GM19438 (cell line): ENCODE results near the gene SPTAN1.
"Not testable (repeated sequence)": the region's sequence is repeated elsewhere in the genome, so short reads cannot be mapped to it uniquely, and the experiment has no call there.

Experiments
- ATAC-seq: cut with Tn5 transposase; IDR thresholded peaks from one replicate; pipeline ENCODE4 v1.9.1; 2021; ENCODE audit warnings: low read depth; ENCODE audit not compliant: unreplicated experiment

The SPTAN1 gene

GRCh38 chr9:128629852-128630545, 77.6 kb downstream of the SPTAN1 start:
- ATAC-seq = no peak

- no peak for ATAC-seq
Observed at GRCh38 chr9:128631636-128632035, 79.2 kb downstream of the SPTAN1 start.

- no peak for ATAC-seq
Observed at GRCh38 chr9:128632066-128632465, 79.7 kb downstream of the SPTAN1 start.

DNA sequence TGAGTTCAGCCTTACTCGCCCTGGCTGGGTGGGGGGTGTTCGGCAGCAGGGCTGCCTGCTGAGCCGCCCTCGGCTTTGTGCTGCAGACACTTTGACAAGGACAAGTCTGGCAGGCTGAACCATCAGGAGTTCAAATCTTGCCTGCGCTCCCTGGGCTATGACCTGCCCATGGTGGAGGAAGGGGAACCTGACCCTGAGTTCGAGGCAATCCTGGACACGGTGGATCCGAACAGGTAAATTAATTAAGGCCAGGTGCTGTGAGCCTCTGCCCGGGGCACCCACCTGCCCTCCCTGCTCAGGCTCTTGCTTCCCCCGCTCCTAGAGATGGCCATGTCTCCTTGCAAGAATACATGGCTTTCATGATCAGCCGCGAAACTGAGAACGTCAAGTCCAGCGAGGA, 80.1 kb downstream of the SPTAN1 start:
- ATAC-seq = no peak

- ATAC-seq = no peak
Observed at GRCh38 chr9:128633057-128633456, 80.7 kb downstream of the SPTAN1 start.

GRCh38 chr9:128633601-128634000, 81.2 kb downstream of the SPTAN1 start:
- ATAC-seq = no peak

GRCh38 chr9:128634111-128634510, 81.7 kb downstream of the SPTAN1 start:
- no peak for ATAC-seq

GRCh38 chr9:128634651-128635262, 82.4 kb downstream of the SPTAN1 start:
- no peak for ATAC-seq

DNA sequence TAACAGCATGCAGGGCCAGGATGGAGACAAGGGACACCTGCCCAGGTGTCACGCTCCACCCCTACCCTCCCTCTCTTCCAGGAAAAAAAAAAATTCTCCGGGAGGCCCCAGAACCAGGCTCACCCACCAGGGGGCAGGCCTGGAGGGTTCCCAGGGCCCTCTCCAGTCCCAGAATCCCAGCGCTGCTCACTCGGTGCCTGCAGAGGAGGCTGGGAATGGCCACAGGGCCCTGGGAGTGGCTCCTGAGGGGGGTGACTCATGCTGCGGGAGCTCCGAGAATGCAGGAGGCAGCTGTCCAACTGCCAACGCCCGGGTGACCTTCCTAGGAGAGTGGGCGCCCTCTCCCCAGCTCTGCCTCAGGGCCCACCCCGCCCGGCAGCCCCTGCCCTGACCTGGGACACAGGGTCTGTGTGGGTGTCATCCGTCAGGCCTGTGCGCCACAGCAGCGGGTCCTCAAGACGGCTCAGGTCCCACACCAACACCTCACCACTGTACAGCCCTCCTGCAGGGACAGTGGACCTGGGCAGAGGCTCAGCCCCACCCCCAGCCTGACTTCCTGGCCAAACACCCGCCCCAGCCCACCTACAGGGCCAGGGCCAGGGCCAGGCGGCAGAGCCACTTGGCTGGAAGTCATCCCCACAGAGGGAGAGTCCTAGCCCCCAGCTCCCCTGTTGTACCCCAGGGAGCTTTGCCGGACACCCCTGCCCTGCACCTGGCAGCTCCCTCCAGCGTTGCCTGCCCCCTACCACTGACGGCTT, 83.1 kb downstream of the SPTAN1 start:
- no peak for ATAC-seq

- ATAC-seq = no peak
Observed at GRCh38 chr9:128636024-128636390, 83.6 kb downstream of the SPTAN1 start.

DNA sequence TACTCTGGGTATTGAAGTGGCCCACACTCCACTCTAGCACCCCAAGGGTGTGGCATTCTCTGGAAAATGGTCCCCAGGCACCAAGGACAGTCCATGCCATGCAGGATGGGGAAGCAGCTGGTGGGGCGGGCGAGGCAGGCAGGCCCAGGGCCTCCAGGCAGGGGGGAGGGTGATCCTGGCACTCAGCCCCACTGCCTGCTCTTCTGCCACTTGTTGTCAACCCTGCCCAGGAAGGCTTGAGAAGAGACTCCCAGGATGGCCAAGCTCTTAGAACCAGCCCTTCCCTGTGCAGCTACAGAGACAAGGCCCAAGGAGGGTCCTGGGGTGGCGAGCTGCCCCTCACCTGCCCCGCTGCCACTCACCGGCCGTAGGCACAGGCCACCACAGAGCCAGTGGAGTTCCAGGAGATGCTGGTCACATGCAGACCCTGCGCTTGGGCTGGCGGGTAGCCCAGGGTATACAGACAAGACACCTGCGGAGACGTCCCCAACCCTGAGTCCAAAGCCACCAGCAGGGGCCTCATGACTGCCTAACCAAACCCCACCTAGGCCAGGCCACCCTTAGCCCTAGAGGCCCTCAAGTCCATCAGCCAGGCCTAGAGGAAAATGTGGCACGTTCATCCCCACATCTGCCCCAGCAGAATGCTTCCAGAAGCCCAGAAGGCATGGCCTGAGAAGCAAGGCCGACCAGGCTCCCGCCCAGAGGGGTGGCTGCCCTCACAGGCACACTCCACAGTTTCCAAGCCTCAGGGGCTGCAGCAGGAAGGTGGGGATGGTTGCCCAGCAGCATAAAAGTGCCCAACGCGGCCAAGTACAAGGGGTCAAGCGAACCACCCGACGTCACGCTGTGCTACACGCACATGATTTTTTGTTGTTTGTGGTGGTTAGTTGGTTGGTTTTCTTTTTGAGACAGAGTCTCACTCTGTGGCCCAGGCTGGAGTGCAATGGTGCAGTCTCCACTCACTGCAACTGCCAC, 84.5 kb downstream of the SPTAN1 start:
- ATAC-seq = no peak

DNA sequence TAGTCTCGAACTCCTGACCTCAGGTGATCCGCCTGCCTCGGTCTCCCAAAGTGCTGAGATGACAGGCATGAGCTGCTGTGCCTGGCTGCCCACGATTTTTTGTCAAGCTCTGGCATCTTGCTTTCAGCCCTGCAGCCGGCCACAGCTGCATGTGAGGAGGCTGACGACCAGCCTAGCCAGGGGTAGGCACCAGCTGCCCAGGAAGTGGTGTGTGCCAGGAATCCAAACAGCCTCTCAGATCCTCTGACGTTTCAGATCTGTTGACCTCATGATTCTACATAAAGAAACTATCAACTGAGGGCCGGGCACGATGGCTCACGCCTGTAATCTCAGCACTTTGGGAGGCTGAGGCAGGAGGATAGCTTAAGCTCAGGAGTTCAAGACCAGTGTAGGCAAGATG, 85.3 kb downstream of the SPTAN1 start:
- ATAC-seq = no peak

GRCh38 chr9:128638580-128638979, 86.2 kb downstream of the SPTAN1 start:
- ATAC-seq = no peak

- ATAC-seq = no peak
Observed at GRCh38 chr9:128640603-128641002, 88.2 kb downstream of the SPTAN1 start.

- no peak for ATAC-seq
Observed at GRCh38 chr9:128642675-128643245, 90.4 kb downstream of the SPTAN1 start.

- ATAC-seq = no peak
Observed at GRCh38 chr9:128643519-128644300, 91.3 kb downstream of the SPTAN1 start.

DNA sequence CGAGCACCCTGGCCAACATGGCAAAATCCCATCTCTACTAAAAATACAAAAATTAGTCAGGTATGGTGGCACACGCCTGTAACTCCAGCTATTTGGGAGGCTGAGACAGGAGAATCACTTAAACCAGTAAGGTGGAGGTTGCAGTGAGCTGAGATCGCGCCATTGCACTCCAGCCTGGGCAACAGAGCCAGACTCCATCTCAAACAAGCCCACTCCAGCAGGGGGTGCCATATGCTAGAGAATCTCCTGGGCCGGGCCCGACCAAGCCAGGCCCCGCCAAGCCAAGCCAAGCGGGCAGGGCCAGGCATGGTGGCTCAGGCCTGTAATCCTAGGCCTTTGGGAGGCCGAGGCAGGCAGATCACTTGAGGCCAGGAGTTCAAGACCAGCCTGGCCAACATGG, 95.8 kb downstream of the SPTAN1 start:
- not testable (repeated sequence) for ATAC-seq

- no peak for ATAC-seq
Observed at GRCh38 chr9:128651798-128652197, 99.4 kb downstream of the SPTAN1 start.

DNA sequence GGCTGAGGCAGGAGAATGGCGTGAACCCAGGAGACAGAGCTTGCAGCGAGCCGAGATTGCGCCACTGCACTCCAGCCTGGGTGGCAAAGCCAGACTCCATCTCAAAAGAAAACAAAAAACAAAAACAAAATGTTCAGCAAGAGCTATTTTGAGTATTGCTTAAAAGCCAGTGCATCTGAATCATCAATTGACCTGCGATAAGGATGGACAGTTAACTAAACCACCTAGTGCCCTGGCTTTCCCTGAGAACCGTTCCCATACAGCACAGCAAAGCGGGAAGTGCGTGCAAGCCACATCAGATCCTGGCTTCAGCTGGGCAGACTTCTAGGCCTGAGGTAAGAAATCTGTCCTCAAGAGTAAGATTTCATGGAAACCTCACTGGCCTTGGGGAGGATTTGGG, 101.5 kb downstream of the SPTAN1 start:
- no peak for ATAC-seq

DNA sequence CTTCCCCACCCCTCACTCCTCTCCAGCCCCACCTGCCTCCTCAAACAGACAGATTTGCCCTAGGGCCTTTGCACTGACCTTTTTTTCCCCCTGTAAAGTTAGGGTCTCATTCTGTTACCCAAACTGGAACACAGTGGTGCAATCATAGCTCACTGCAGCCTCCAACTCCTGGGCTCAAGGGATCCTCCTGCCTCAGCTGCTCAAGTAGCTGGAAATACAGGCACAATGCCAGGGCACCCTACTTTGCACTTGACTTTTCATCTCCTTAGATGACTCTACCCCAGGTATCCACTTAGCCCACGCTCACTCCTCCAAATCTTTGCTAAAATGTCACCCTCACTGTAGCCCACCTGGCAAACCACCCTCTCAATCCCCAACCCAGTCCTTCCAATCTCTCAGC, 102.1 kb downstream of the SPTAN1 start:
- ATAC-seq = no peak
